Osteoblast (primary cell): ENCODE measurements around the gene TMEM271. TPM values are rescaled to one million over a fixed set of nuclear protein-coding genes. Genes with fewer than 3 reads are reported as not detected.
"Not testable (repeated sequence)": the region's sequence is repeated elsewhere in the genome, so short reads cannot be mapped to it uniquely, and the experiment has no call there.

Experiments used
- DNase-seq: peaks from one replicate; pipeline ENCODE4 v3.0.0; 2011; ENCODE audit warnings: low spot score, mixed read lengths; ENCODE audit not compliant: insufficient read length; ENCODE audit errors: missing footprints
- H2AFZ ChIP-seq: 2 replicates; pipeline ENCODE4 v1.6.0; 2011; ENCODE audit warnings: mild to moderate bottlenecking, low read length
- H3K27ac ChIP-seq: 2 replicates; pipeline ENCODE4 v1.5.1; 2011; ENCODE audit warnings: mild to moderate bottlenecking, low read depth, low read length, moderate library complexity
- H3K27me3 ChIP-seq: 2 replicates; pipeline ENCODE4 v1.6.0; 2012; ENCODE audit warnings: mild to moderate bottlenecking, control low read depth, inconsistent platforms, low read length, moderate library complexity; ENCODE audit not compliant: insufficient read depth
- H3K36me3 ChIP-seq: 2 replicates; pipeline ENCODE4 v1.5.1; 2011; ENCODE audit warnings: mild to moderate bottlenecking, low read length, control low read depth, moderate library complexity; ENCODE audit not compliant: insufficient read depth
- H3K4me1 ChIP-seq: 2 replicates; pipeline ENCODE4 v1.5.1; 2011; ENCODE audit warnings: mild to moderate bottlenecking, low read length, control low read depth, moderate library complexity; ENCODE audit not compliant: insufficient read depth
- H3K4me2 ChIP-seq: 2 replicates; pipeline ENCODE4 v1.6.0; 2011; ENCODE audit warnings: mild to moderate bottlenecking, low read length; ENCODE audit not compliant: insufficient read depth
- H3K4me3 ChIP-seq: fragments of 200-600 bp; sonication (generic); 3 replicates; pipeline ENCODE4 v1.5.1; 2012; ENCODE audit warnings: mild to moderate bottlenecking, low read length, inconsistent platforms; ENCODE audit not compliant: insufficient read depth
- H3K79me2 ChIP-seq: 2 replicates; pipeline ENCODE4 v1.6.0; 2012; ENCODE audit warnings: mild to moderate bottlenecking, low read length, control low read depth, inconsistent platforms; ENCODE audit not compliant: insufficient read depth
- H3K9me3 ChIP-seq: 2 replicates; pipeline ENCODE4 v1.5.1; 2011; ENCODE audit warnings: low read depth, low read length, control low read depth
- H4K20me1 ChIP-seq: 2 replicates; pipeline ENCODE4 v1.6.0; 2012; ENCODE audit warnings: mild to moderate bottlenecking, low read length, control low read depth; ENCODE audit not compliant: insufficient read depth
- CTCF ChIP-seq: IDR thresholded peaks from 2 replicates; pipeline ENCODE4 v1.5.1; 2011; ENCODE audit warnings: mild to moderate bottlenecking, low read depth, low read length, moderate library complexity; ENCODE audit errors: extremely low read depth
- total RNA-seq: library from RNA; depleted of rRNA; stranded (reverse); fragments of >200 nt; gene quantifications from 2 replicates; pipeline ENCODE4 v1.2.3, GENCODE V29; 2012

The TMEM271 gene
- total RNA-seq, 1 donor = not detected

GRCh38 chr4:555566-556275, 20.4 kb downstream of the TMEM271 start:
- no peaks in the 10 kb centered on the region for H3K79me2 ChIP-seq
- no peak overlapping the region for H3K4me2 ChIP-seq
- H4K20me1 ChIP-seq = no peaks in the 10 kb centered on the region
- no peaks in the 10 kb centered on the region for H3K9me3 ChIP-seq
- H3K4me3 ChIP-seq = no peak overlapping the region
- TF ChIP-seq CTCF = no peak
- DNase-seq = no peak
- no peaks in the 10 kb centered on the region for H3K4me1 ChIP-seq
- H3K27me3 ChIP-seq = no peaks in the 10 kb centered on the region
- no peaks in the 10 kb centered on the region for H3K36me3 ChIP-seq
- no peak overlapping the region for H2AFZ ChIP-seq
- H3K27ac ChIP-seq = no peak overlapping the region

GRCh38 chr4:554793-555320, 21.2 kb downstream of the TMEM271 start:
- not testable (repeated sequence) for H3K4me3 ChIP-seq, H3K27ac ChIP-seq, H3K9me3 ChIP-seq, H3K27me3 ChIP-seq, H3K79me2 ChIP-seq, H4K20me1 ChIP-seq, DNase-seq, H3K4me1 ChIP-seq, H2AFZ ChIP-seq, H3K36me3 ChIP-seq, H3K4me2 ChIP-seq

GRCh38 chr4:552019-552418, 24.1 kb downstream of the TMEM271 start:
- Histone ChIP-seq H3K27me3 (no peaks in the 10 kb centered on the region), H3K4me2 (no peak overlapping the region), H3K4me3 (no peak overlapping the region), H4K20me1 (no peaks in the 10 kb centered on the region), H3K36me3 (no peaks in the 10 kb centered on the region), H3K27ac (no peak overlapping the region), H3K79me2 (no peaks in the 10 kb centered on the region), H2AFZ (no peak overlapping the region), H3K4me1 (no peaks in the 10 kb centered on the region), H3K9me3 (no peaks in the 10 kb centered on the region)
- DNase-seq = no peak
- TF ChIP-seq CTCF = no peak

- H3K4me3 ChIP-seq, H3K27ac ChIP-seq, H2AFZ ChIP-seq, H4K20me1 ChIP-seq, H3K36me3 ChIP-seq, H3K4me1 ChIP-seq, H3K9me3 ChIP-seq, H3K4me2 ChIP-seq, H3K79me2 ChIP-seq, H3K27me3 ChIP-seq, DNase-seq: not testable (repeated sequence)
Observed at GRCh38 chr4:550268-550667, 25.8 kb downstream of the TMEM271 start.

GRCh38 chr4:548976-549375, 27.1 kb downstream of the TMEM271 start:
- H3K4me3 ChIP-seq = no peak overlapping the region
- H3K4me2 ChIP-seq = no peak overlapping the region
- H3K9me3 ChIP-seq = no peaks in the 10 kb centered on the region
- H4K20me1 ChIP-seq = no peaks in the 10 kb centered on the region
- no peak overlapping the region for H3K27ac ChIP-seq
- H3K27me3 ChIP-seq = no peaks in the 10 kb centered on the region
- DNase-seq = no peak
- no peaks in the 10 kb centered on the region for H3K36me3 ChIP-seq
- no peaks in the 10 kb centered on the region for H3K79me2 ChIP-seq
- no peak for TF ChIP-seq CTCF
- no peak overlapping the region for H2AFZ ChIP-seq
- no peaks in the 10 kb centered on the region for H3K4me1 ChIP-seq
